NCI-H2029 treated with DMSO at 0.1 percent for 48 hours (cell line): ENCODE data around the gene KIRREL3.
A peak's percentile ranks its signal among the peaks of the same experiment; 100 is the strongest.

ENCODE experiments used
- DNase-seq: peaks from one replicate; lab custom pipeline; 2025; lab: John Stamatoyannopoulos, UW

KIRREL3 gene

DNA sequence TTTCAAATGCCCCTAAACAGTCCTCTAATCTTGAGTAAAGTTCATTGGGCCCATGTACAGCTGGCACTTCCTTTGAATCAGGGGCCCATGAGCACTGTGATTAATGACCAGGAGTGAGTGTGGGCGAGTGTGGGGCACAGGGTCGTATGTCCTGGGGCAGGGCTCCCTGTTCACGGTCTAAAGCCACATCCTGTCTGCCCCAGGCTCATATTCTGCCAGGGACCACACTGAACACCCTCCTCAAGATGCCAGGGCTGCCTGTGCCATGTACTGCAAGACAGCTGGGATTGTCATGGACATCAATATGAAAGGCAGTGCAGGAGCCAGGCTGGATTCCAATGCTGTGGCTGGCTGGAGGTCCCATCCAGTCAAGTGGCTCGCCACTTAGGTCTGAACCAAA lies 130.5 kb downstream of the KIRREL3 start:
- no peak for DNase-seq

- DNase-seq: no peak
Observed at GRCh38 chr11:126868741-126869140, 131.8 kb downstream of the KIRREL3 start.

- DNase-seq: no peak
Observed at GRCh38 chr11:126864934-126865333, 135.6 kb downstream of the KIRREL3 start.

- DNase-seq: no peak
Observed at GRCh38 chr11:126863294-126863997, 137.1 kb downstream of the KIRREL3 start.

DNA sequence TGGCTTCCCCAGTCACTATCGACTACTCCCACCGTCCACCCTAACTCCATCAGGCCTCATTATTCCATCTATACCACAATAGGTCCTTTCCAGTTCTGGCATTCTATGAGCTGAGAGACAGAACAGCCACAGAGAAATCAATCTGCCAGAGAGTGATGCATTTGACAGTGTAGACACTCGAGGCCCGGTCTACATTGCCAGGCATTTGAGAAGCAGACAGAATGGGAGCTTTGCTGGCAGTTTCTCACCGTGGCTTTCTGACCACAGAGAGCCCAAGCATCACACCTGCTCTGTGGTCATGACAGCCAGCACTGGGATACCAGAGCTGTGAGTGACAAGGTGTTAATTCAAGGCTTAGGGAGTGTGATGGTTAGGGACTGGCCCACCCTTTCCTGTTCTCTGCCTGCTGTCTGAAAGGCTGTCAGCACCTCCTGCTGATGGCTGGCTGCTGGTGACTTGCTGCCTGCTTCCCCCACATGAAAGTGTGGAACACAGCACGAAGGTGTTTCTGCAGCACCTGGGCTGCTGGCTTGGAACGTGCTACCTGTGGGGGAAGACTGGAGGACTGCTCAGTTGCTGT lies 137.8 kb downstream of the KIRREL3 start:
- no peak for DNase-seq

DNA sequence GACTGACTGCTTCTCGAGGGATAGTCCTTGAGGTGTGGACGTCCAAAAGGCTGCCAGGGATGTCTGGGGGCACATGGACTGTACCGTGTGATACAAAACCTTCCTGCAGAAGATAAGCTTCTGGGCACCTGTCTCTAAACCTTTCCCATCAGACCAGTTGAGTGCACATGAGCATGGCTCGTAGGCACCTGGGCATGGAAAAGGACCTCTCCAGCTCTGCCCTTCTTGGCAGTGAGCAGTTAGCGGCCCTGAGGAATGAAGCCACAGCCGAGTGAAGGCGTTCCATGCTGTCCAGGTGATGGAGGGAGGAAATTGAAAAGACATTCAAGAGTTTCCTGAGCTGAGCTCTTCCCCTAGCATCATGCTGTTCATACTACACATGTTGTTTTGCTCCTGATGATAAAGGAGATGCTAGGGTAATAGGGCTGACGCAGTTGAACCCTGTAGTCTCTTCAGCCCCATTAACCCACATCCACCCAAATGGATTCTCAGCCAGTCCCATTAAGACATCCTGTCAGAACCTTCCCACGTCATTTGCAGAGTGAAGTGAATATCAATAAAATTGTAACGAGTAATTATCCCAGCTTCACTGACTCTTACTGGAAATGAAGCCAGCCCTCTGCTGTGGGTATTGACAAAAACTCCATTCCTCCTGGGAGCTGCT lies 138.6 kb downstream of the KIRREL3 start:
- DNase-seq: peak; percentile 1

- DNase-seq: peak; percentile 18
Observed at GRCh38 chr11:126857860-126858808, 142.4 kb downstream of the KIRREL3 start.

DNA sequence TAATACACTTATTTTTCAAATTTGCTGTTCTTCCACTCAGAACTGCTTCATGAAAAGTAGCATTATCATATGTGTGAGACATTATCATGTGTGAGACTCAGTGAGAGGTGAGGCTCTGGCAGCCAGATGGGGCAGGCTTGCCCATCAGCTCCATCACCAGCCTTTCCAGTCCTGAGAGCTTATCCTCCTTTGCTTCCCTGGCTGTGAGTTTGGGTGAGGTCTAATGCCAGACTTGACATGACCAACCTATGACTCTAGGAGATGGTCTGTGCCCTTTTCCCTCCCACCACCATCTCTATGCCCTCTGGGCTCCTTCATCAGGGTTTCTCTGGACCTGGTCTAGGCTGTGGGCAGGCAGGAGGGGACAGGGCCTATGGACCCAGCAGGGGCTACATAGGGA lies 145.0 kb downstream of the KIRREL3 start:
- no peak for DNase-seq

GRCh38 chr11:126853732-126854131 lies 146.8 kb downstream of the KIRREL3 start:
- DNase-seq: no peak

- DNase-seq: no peak
Observed at GRCh38 chr11:126844789-126845188, 155.8 kb downstream of the KIRREL3 start.

DNA sequence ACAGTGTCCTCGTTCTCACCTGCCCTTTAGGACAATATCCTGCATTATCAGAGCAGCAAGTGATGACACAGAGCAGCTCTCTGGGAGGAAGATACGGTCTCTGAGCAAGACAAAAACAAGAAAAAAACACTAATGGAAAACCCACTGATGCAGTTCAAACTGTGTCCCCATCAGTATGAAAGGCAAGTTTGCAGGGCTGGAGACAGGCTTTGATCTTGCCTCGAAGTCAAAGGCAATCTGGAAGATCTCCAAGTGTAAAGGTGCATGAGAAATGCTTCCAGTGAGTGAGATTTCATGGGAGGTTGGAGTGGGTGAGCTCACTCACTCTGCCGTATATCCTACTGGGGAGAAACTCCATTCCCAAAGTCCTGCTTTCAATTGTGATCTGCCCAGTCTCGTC lies 157.5 kb downstream of the KIRREL3 start:
- DNase-seq: no peak

DNA sequence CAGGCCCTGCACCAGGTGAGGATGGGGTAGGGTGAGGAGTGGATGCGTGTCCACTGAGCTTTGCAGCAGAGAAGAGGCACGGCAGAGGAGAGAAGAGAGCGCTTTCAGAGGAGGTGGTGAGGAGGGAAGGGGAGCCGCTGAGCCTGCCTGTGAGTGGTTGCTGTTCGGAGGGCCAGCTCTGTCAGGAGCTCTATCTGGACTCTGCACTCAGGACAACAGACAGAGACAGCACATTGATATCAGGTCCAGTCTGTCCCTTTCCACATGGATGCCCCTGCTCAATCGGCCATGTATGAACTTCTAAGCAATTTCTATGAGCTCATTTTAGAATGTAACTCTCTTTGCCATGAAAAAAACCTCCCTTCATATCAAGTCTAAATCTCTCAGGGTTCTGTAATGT lies 158.6 kb downstream of the KIRREL3 start:
- DNase-seq: no peak

DNA sequence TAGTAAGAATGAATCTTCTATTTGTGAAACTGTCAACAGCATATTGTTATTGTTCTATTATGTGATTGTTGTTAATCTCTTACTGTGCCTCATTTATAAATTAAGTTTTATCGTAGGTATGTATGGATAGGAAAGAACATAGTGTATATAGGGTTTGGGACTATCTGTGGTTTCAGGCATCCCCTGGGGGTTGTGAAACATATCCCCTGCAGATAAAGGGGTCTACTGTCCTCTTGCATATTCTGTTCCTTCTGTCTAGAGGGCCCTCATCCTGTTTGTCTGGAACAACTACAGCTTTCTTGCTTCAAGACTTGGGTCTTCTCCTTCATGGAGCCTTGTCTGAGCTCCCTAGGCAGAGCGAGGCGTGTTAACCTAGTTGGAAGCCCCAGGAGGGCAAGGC lies 159.6 kb downstream of the KIRREL3 start:
- DNase-seq: no peak

- DNase-seq: no peak
Observed at GRCh38 chr11:126840201-126840886, 160.2 kb downstream of the KIRREL3 start.

- DNase-seq: no peak
Observed at GRCh38 chr11:126839496-126839895, 161.1 kb downstream of the KIRREL3 start.

- no peak for DNase-seq
Observed at GRCh38 chr11:126838779-126839178, 161.8 kb downstream of the KIRREL3 start.

DNA sequence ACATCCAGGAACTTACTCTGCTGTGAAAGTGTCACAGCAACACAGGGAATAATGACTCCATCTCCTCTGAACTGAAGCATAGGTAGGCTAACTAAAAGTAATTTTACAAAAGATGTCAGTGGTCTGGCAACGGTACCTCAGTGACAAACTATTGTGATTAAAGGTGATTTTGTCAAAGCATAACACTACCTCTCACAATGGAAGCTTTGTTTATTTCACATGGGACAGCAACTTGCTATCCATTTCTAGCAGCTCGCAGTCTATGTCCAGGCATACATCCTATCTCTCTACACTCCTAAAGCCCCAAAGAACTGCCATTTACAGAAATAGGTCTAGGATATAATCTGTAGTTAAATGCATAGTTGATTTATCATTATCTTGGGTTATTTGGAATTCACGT lies 163.0 kb downstream of the KIRREL3 start:
- no peak for DNase-seq

DNA sequence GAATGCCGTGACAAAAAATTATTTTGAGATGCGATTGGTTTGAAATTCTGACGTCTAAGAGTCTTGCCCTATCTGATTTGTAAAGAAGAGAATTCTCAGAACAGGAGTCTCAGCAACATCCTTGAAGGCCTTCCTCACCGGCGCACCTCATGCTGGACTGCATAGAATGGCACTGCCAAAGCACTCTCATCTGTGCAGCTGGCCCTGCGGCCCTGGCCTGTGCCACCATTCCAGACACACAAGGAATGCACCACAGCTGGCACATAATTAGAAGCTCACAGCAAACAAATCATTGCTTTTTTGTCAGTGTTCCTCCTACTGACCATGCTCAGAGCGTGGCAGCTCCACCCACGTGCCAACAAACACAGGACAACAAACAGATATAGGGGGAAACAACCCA lies 166.0 kb downstream of the KIRREL3 start:
- no peak for DNase-seq

DNA sequence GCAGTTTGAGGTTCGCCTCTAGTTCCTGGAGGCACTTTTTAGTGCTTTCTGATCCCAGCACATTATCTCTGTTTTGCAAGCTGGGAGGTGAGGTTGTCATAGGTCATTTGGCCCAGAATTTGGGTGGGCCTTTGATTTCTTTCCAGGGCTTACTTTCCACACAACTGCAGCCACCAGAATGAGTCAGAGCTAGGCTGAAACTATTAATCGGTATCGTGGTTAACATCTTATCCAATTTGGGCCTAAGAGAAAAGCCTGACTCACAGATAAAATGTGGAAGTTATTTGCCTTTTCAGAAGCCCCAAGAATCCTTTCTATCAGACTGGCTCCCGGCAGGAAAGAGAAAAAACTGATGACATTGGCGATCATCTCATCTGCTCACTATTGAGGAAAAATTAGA lies 166.4 kb downstream of the KIRREL3 start:
- DNase-seq: no peak

- peak; percentile 27 for DNase-seq
Observed at GRCh38 chr11:126833065-126833464, 167.5 kb downstream of the KIRREL3 start.

GRCh38 chr11:126832387-126832786 lies 168.2 kb downstream of the KIRREL3 start:
- no peak for DNase-seq
